OCI-LY1 (cell line): ENCODE measurements around the gene DOCK7.

Experiments
- EZH2 ChIP-seq: fragments of 200-600 bp; sonication (generic), shearing (Covaris generic); IDR thresholded peaks from 2 replicates; pipeline ENCODE4 v1.8.0; 2017; ENCODE audit warnings: borderline replicate concordance, mixed run types, mild to moderate bottlenecking, antibody characterized with exemption, low read length, moderate library complexity, mixed read lengths
- TF ChIP-seq, protein P1 (sequence below): fragments of 200-600 bp; sonication (generic), shearing (Covaris generic); IDR thresholded peaks from 2 replicates; pipeline ENCODE4 v1.5.1; 2017; ENCODE audit warnings: mild to moderate bottlenecking, antibody characterized with exemption, low read length, moderate library complexity, mixed read lengths

DNA sequence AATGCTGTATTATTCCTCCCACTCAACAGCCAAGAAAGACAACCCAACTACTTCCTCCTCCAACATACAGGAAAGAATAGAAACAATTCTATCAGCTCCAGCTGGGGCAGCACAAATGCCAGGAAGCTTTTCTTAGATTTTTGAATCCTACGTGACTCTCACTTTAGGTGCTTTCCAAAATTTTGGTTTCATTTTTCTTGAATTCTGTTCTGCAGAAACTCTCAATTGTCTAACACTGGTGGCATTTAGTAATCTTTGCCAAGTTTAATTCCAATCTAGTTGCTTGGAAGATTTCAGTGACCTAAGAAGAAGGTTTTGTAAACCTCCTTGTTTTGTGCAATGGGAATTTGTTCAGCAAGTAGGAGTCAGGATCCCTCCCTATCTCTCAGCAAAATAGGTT, 37.1 kb upstream of the DOCK7 start:
- TF ChIP-seq, protein P1, sequence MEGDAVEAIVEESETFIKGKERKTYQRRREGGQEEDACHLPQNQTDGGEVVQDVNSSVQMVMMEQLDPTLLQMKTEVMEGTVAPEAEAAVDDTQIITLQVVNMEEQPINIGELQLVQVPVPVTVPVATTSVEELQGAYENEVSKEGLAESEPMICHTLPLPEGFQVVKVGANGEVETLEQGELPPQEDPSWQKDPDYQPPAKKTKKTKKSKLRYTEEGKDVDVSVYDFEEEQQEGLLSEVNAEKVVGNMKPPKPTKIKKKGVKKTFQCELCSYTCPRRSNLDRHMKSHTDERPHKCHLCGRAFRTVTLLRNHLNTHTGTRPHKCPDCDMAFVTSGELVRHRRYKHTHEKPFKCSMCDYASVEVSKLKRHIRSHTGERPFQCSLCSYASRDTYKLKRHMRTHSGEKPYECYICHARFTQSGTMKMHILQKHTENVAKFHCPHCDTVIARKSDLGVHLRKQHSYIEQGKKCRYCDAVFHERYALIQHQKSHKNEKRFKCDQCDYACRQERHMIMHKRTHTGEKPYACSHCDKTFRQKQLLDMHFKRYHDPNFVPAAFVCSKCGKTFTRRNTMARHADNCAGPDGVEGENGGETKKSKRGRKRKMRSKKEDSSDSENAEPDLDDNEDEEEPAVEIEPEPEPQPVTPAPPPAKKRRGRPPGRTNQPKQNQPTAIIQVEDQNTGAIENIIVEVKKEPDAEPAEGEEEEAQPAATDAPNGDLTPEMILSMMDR, result no peak
- no peak for TF ChIP-seq EZH2
